NB4 (cell line): Measurements from ENCODE around the gene KCNK16.

Experiments used
- DNase-seq: peaks from one replicate; pipeline ENCODE4 v3.0.0; 2010; ENCODE audit warnings: low read depth
- H3K4me3 ChIP-seq: one replicate; pipeline ENCODE4 v1.5.1; 2011; ENCODE audit warnings: mild to moderate bottlenecking, low read depth, low read length, moderate library complexity
- MYC ChIP-seq: IDR thresholded peaks from 2 replicates; pipeline ENCODE4 v1.6.1; 2011; ENCODE audit warnings: low read depth, low read length
- POLR2A ChIP-seq: IDR thresholded peaks from 2 replicates; pipeline ENCODE4 v1.6.1; 2011; ENCODE audit warnings: mild to moderate bottlenecking; ENCODE audit not compliant: insufficient read length; ENCODE audit errors: extremely low read depth
- TF ChIP-seq, protein P1 (sequence below): IDR thresholded peaks from 2 replicates; pipeline ENCODE4 v1.6.1; 2011; ENCODE audit warnings: low read depth, low read length
- TF ChIP-seq, protein P2 (sequence below): IDR thresholded peaks from one replicate; pipeline ENCODE4 v1.5.1; 2012; ENCODE audit warnings: low read depth, low read length

The KCNK16 gene

DNA sequence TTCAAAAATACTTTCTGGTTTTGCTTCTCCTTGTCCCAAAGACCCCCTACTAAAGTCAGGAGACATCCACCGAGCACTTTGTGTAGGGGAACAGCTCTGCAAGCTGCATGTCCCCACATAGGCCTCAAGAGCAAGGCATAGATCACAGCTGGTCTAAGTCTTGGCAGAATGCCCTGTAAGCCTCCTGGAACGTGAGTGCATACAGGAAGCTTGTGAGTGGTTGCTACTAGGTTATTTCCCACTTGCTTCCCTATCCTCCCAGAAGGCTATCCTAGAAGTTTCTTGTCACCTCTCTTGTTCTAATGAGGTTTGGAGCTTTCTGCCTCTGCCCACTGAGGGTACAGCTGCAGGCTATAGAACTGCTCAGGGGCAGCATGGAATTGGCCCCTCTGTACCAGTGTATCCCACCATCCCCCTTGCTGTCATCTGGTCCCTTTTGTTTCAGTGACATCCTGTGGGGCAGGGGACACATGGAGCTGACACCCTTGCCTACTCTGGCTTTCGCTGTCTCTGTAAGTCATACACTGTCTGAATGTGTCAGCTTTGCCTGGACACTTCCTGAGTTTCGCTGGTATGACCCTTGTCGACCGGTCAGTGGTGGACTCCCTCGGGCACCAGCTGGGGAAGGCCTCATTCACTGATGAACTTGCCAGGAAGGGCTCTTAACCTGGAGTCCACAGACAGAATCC is 35.6 kb upstream of the KCNK16 start:
- TF ChIP-seq POLR2A (no peak), MYC (no peak)
- TF ChIP-seq, protein P1, sequence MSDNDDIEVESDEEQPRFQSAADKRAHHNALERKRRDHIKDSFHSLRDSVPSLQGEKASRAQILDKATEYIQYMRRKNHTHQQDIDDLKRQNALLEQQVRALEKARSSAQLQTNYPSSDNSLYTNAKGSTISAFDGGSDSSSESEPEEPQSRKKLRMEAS, result no peak
- TF ChIP-seq, protein P2, sequence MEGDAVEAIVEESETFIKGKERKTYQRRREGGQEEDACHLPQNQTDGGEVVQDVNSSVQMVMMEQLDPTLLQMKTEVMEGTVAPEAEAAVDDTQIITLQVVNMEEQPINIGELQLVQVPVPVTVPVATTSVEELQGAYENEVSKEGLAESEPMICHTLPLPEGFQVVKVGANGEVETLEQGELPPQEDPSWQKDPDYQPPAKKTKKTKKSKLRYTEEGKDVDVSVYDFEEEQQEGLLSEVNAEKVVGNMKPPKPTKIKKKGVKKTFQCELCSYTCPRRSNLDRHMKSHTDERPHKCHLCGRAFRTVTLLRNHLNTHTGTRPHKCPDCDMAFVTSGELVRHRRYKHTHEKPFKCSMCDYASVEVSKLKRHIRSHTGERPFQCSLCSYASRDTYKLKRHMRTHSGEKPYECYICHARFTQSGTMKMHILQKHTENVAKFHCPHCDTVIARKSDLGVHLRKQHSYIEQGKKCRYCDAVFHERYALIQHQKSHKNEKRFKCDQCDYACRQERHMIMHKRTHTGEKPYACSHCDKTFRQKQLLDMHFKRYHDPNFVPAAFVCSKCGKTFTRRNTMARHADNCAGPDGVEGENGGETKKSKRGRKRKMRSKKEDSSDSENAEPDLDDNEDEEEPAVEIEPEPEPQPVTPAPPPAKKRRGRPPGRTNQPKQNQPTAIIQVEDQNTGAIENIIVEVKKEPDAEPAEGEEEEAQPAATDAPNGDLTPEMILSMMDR, result no peak
- DNase-seq, result no peak
- no peak overlapping the region for H3K4me3 ChIP-seq

DNA sequence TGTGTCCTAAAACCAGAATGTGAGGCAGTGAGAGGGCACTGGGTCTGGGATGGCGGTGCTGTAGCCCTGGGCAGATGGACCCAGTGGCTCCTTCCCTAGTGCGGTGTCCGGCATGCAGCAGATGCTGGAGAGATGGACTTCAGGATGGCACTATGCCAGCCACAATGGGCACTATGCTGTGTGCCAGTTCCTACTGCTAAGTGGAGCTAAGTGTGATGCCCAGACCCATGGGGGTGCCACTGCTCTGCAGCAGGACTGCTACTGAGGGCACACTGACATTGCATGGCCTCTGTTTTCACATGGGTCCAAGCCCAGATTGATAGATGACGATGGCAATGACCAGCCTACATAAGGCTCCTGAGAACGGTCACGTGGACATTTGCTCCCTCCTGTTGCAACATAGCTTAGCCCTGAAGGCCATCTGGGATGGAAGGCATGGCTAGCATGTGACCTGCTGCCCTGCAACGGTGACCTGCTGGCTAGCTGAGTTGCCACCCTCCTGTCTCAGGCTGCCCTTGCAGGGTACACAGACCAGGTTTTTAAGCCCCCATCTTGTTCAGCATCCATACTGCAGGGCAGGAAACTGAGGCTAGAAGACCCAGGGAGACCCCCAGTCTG is 31.3 kb upstream of the KCNK16 start:
- TF ChIP-seq, protein P1, result no peak
- TF ChIP-seq MYC (no peak), POLR2A (no peak)
- TF ChIP-seq, protein P2, result no peak
- no peak overlapping the region for H3K4me3 ChIP-seq
- no peak for DNase-seq

DNA sequence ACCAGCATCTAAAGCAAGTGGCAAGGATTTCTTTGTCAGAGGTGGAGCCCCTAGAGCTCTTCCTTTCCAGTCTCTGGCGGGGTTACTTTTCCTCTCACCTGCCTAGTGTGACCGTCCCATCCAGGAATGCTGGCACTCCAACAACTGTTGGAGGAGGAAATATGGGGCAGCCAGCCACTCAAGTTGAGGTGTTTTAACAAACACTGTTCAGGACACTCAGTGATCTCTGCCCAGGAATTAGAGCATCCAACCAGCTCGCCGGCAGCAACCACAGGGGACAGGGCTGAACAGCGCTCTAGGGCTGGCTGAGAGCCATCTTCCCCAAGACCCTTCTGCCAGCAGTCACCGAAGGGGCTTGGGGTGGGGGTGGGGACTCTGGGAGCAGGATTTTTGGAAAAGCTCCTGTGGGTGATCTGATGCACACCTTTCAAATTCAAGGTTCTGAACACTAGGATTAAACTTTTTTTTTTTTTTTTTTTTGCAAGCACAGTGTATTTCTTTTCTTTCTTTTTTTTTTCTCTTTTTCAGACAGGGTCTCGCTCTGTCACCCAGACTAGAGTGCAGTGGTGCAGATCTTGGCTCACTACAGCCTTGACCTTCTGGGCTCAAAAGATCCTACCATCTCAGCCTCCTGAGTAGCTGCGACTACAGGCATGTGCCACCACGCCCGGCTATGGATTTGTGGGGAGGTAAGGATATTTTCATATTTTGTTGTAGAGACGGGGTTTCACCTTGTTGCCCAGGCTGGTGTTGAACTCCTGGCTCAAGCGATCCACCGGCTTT is 28.4 kb upstream of the KCNK16 start:
- DNase-seq, result no peak
- H3K4me3 ChIP-seq, result no peak overlapping the region
- TF ChIP-seq POLR2A (no peak), MYC (no peak)

DNA sequence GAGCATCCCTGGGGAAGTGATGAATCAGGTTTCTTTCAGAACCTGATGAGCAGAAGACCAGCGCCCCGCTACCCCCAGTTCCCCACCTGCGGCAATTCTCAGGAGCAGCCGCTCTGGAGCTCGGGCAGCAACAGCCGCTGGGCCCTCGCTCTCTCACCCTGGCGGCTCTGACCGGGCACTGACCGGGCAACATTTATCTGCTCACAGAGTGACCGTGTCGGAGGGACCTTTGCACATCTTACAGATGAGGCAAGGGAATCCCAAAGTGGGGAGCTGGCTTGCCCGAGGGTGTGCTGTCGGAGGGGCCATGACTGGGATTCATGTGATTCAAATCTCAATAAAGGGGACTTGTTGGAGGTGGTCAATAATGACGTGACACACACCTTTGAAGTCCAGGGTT is 26.2 kb upstream of the KCNK16 start:
- TF ChIP-seq, protein P2, result no peak
- TF ChIP-seq, protein P1, result no peak
- TF ChIP-seq POLR2A (no peak), MYC (no peak)
- no peak overlapping the region for H3K4me3 ChIP-seq
- no peak for DNase-seq

DNA sequence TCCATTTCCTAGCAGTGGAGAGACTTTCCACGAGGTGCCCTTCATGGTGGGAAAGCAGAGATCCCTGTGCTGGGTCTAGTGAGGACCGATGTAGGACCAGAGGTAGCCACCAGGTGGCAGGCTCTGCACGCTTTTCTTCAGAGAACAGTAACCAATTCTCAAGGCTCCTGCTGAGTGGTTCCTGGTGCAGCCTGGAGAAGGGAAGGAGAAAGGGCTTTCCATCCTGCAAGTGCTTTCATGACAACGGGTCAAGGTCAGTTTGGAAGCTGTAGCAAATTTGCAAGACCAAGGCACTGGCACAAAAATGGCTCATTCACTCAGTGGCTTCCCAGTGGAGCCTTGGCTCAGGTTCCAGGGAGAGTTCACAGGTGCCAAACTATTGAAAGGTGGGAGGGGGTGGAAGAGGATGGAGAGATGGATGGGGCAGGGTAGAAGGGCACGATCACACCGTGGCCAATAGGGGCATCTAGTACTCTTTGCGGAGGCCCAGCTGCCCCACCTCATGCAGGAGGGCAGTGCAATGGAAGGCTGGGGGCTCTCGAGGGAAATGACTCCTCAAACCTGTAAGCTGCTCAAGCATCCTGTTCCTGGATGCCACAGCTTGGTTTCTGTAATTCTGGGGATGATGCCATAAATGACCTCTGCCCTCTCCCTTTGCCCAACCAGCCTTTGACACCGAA is 25.5 kb upstream of the KCNK16 start:
- DNase-seq, result peak; percentile 64
- no peak for TF ChIP-seq POLR2A
- TF ChIP-seq, protein P1, result no peak
- TF ChIP-seq, protein P2, result peak; percentile 91
- TF ChIP-seq MYC, result no peak
- H3K4me3 ChIP-seq, result no peak overlapping the region

DNA sequence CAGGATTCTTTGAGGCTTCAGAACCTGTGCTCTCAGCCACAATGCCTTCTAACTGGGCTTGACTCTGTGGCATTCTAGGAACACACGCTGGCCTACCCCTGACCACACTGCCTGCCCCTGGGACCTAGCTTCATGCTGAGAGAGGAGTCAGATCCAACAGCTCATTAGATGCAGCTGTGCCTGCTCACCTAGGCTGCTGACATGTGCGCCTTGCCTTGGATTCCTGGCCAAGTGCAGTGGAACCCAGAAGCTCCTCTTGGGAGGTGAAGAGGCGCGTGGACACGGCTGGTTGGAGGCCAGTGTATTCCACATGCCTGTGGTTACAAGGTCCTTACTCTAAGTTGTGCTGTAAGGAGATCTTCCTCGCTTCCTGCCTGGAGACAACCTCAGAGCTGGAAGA is 24.7 kb upstream of the KCNK16 start:
- no peak overlapping the region for H3K4me3 ChIP-seq
- DNase-seq, result no peak
- TF ChIP-seq, protein P1, result no peak
- no peak for TF ChIP-seq POLR2A
- TF ChIP-seq MYC, result no peak
- TF ChIP-seq, protein P2, result no peak
